AG08396 (cell line): ENCODE data around the gene PTPN11.
A peak's percentile ranks its signal among the peaks of the same experiment; 100 is the strongest.
"Not testable (repeated sequence)": the region's sequence is repeated elsewhere in the genome, so short reads cannot be mapped to it uniquely, and the experiment has no call there.

Source experiments
- DNase-seq: peaks from one replicate; pipeline ENCODE4 v3.0.0; 2012; ENCODE audit warnings: low spot score, mixed read lengths

Gene PTPN11

DNA sequence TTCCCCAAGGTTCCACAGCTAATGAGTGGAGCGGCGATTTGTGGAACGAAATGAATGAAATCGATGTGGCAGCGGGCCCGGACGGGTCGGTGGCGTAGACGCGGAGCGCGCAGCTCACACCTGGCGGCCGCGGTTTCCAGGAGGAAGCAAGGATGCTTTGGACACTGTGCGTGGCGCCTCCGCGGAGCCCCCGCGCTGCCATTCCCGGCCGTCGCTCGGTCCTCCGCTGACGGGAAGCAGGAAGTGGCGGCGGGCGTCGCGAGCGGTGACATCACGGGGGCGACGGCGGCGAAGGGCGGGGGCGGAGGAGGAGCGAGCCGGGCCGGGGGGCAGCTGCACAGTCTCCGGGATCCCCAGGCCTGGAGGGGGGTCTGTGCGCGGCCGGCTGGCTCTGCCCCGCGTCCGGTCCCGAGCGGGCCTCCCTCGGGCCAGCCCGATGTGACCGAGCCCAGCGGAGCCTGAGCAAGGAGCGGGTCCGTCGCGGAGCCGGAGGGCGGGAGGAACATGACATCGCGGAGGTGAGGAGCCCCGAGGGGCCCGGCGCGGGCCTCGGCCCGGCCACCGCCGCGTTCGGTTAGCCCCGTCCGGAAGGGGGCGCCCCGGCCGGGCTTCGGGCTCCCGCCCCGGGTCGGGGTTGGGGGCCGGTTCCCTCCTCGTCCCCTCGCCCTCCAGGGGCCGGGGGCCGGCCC lies at the start of gene PTPN11:
TSS of gene PTPN11 (plus strand) at position 340 of the 689 bp plus-strand sequence. CDS start at position 505, 165 bp downstream.
- peak; percentile 93 for DNase-seq

DNA sequence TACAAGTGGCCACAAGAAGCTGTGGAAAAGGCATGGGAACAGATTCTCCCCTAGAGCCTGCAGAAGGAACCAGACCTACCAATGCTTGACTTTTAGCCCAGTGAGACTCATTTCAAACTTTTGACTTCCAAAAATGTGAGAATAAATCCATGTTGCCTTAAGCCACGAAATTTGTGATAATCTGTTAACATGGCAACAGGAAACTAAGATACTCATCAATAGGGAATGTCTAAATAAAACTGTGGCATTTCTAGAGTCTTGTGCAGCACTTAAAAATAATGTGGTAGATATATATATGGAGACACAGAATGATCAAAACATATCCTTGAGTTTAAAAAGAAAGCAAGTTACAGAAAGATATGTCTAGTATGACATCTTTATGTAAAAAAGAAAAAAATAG lies 48.5 kb upstream of the PTPN11 start:
- DNase-seq: peak; percentile 27

DNA sequence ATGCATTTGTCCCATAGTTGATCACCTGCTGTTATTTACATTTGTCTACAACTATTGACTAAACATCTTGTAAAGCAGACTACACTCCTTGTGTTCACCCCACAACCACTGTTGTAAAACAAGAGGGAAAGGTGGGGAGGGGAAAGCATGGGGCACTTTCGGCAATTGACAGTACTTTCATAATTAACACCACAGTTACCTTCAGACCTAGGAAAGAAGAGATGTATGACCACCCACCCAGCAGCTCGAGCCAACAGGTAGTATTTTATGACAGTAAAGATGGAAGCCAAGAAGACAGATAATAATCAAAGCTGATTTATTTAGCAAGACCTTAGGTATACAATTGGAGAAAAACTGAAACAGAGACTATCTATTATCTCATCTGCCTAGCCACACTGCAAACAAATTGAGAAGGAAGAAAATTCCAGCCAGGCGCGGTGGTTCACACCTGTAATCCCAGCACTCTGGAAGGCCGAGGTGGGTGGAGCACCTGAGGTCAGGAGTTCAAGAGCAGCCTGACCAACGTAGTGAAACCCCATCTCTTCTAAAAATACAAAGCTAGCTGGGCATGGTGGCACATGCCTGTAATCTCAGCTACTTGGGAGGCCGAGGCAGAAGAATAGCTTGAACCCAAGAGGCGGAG lies 47.8 kb upstream of the PTPN11 start:
- no peak for DNase-seq

GRCh38 chr12:112374166-112374740 lies 44.5 kb upstream of the PTPN11 start:
- no peak for DNase-seq

GRCh38 chr12:112375105-112375504 lies 43.6 kb upstream of the PTPN11 start:
- DNase-seq: no peak

- peak; percentile 29 for DNase-seq
Observed at GRCh38 chr12:112380663-112381405, 37.9 kb upstream of the PTPN11 start.

GRCh38 chr12:112381406-112381882 lies 37.3 kb upstream of the PTPN11 start:
- no peak for DNase-seq

- DNase-seq: peak; percentile 98
Observed at GRCh38 chr12:112381883-112382796, 36.6 kb upstream of the PTPN11 start, which contains the start of gene HECTD4. Gene HECTD4, minus strand, starts transcription at chr12:112382431. Its CDS starts 303 bp downstream, at chr12:112382128.

- DNase-seq: no peak
Observed at GRCh38 chr12:112382866-112383265, 35.9 kb upstream of the PTPN11 start.

- peak; percentile 14 for DNase-seq
Observed at GRCh38 chr12:112386726-112387125, 32.0 kb upstream of the PTPN11 start.

GRCh38 chr12:112389228-112389627 lies 29.5 kb upstream of the PTPN11 start:
- DNase-seq: no peak

DNA sequence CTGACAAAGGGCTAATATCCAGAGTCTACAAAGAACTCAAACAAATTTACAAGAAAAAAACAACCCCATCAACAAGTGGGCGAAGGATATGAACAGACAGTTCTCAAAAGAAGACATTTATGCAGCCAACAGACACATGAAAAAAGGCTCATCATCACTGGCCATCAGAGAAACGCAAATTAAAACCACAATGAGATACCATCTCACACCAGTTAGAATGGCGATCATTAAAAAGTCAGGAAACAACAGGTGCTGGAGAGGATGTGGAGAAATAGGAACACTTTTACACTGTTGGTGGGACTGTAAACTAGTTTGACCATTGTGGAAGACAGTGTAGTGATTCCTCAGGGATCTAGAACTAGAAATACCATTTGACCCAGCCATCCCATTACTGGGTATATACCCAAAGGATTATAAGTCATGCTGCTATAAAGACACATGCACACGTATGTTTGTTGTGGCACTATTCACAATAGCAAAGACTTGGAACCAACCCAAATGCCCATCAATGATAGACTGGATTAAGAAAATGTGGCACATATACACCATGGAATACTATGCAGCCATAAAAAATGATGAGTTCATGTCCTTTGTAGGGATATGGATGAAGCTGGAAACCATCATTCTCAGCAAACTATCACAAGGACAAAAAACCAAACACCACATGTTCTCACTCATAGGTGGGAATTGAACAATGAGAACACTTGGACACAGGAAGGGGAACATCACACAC lies 28.7 kb upstream of the PTPN11 start:
- DNase-seq: not testable (repeated sequence)

DNA sequence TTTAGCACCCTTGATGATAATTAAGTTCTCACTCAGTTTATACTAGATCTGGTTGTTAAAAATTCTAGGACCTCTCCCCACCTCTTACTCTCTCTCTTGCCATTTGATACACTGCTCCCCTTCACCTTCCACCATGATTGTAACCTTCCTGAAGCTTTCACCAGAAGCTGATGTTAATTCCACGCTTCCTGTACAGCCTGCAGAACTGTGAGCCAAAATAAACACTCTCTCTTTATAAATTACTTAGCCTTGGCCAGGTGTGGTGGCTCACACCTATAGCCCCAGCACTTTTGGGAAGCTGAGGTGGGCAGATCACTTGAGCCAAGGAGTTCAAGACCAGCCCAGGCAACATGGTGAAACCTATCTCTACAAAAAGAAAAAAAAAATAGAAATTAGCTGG lies 25.4 kb upstream of the PTPN11 start:
- no peak for DNase-seq

DNA sequence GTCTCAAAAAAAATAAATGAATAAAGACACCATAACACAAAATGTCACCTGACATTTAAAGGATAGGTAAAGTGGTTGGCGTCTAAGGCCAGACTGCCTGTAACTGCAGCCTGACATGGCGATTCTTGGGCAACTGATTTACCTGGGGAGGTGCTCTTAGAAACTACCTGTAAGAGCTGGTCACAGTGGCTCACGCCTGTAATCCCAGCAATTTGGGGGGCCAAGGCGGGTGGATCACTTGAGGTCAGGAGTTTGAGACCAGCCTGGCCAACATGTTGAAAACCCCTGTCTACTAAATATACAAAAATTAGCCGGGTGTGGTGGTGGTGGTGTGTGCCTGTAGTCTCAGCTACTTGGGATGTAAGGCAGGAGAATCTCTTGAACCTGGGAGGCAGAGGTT lies 17.7 kb upstream of the PTPN11 start:
- DNase-seq: no peak

DNA sequence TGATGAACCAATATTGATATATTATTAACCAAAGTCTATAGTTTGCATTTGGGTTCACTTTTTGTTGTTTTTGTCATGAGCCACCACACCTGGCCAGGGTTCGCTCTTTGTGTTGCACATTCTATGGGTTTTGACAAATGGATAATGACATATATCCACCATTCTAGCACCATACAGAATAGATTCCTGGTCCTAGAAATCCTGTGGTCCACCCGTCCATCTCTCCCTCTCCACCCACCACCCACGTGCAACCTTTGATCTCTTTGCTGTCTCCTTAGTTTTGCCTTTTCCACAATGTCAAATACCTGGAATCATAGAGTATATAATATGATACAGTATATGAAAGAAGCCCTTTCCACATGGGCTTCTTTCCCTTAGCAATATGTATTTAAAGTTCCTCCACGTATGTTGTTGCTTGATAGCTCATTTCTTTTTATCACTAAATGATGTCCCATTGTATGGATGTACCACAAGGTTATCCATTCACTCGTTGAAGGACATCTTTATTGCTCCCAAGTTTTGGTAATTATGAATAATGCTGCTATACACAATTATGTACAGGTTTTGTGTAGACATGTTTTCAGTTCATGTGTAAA lies 16.7 kb upstream of the PTPN11 start:
- DNase-seq: no peak

GRCh38 chr12:112406519-112407488 lies 11.9 kb upstream of the PTPN11 start:
- DNase-seq: no peak

DNA sequence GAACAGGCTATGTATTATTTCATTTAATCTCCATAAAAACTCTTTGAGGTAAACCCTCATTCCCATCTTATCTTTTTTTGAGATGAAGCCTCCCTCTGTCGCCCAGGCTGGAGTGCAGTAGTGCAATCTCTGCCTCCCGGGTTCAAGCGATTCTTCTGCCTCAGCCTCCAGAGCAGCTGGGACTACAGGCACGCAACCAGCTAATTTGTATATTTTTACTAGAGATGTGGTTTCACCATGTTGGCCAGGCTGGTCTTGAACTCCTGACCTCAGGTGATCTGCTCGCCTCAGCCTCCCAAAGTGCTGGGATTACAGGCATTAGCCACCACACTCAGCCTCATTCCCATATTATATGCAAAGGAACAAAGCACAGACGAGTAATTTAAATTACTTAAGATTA lies 11.1 kb upstream of the PTPN11 start:
- DNase-seq: not testable (repeated sequence)

DNA sequence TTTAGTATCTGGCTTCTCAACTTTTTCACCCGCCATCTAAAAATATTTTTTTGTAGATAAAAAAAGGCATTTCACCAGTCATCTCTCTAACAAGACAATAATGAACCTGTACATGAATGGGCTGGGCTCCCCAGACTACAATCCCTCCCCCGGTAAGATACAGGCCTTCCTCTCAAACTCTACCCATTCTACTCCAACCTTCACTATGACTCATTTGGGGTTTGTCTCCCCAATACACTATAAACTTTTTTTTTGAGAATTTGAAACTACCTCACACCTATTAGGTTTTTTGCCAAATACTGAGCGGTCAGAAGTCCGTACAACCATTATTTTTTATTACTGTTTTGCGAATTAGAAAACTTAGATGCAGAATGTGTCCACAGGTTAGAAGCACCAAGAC lies 10.1 kb upstream of the PTPN11 start:
- no peak for DNase-seq
